RWPE2 (cell line): ENCODE data around the gene ABT1.

Source experiments
- ATAC-seq: fragments of 200-7000 bp; cut with Tn5 transposase; 3 replicates; pipeline ENCODE4 v1.9.1; 2021; ENCODE audit warnings: low read depth
- DNase-seq: peaks from one replicate; pipeline ENCODE4 v3.0.0-alpha.2; 2020; ENCODE audit warnings: low spot score
- H3K27ac ChIP-seq: fragments of 450-650 bp; 2 replicates; pipeline ENCODE4 v1.5.1; 2017; ENCODE audit warnings: mild to moderate bottlenecking; ENCODE audit not compliant: poor library complexity, severe bottlenecking
- H3K27me3 ChIP-seq: fragments of 250-450 bp; sonication (Bioruptor Pico); 2 replicates; pipeline ENCODE4 v1.5.1; 2021; ENCODE audit warnings: mild to moderate bottlenecking, moderate library complexity; ENCODE audit not compliant: insufficient read depth, poor library complexity, severe bottlenecking
- H3K36me3 ChIP-seq: fragments of 250-450 bp; sonication (Bioruptor Pico); 2 replicates; pipeline ENCODE4 v1.5.1; 2020; ENCODE audit warnings: low read depth, mild to moderate bottlenecking, moderate library complexity
- H3K4me1 ChIP-seq: fragments of 250-450 bp; sonication (Bioruptor Pico); 2 replicates; pipeline ENCODE4 v1.5.1; 2021; ENCODE audit warnings: mild to moderate bottlenecking, moderate library complexity; ENCODE audit not compliant: insufficient read depth, poor library complexity, severe bottlenecking
- H3K4me3 ChIP-seq: fragments of 250-450 bp; sonication (Bioruptor Pico); 2 replicates; pipeline ENCODE4 v1.5.1; 2021; ENCODE audit warnings: mild to moderate bottlenecking, moderate library complexity; ENCODE audit not compliant: severe bottlenecking
- H3K9me3 ChIP-seq: fragments of 250-450 bp; sonication (Bioruptor Pico); 2 replicates; pipeline ENCODE4 v1.5.1; 2021; ENCODE audit warnings: mild to moderate bottlenecking, moderate library complexity; ENCODE audit not compliant: severe bottlenecking
- CTCF ChIP-seq: fragments of 450-650 bp; IDR thresholded peaks from one replicate; pipeline ENCODE4 v1.5.1; 2017; ENCODE audit warnings: mild to moderate bottlenecking, moderate library complexity; ENCODE audit not compliant: poor library complexity, severe bottlenecking

ABT1 gene

GRCh38 chr6:26575494-26575939, 21.2 kb upstream of the ABT1 start:
- no peak for ATAC-seq
- no peak for TF ChIP-seq CTCF
- H3K4me1 ChIP-seq: no peaks in the 10 kb centered on the region
- no peaks in the 10 kb centered on the region for H3K36me3 ChIP-seq
- H3K4me3 ChIP-seq: no peak overlapping the region
- H3K9me3 ChIP-seq: no peaks in the 10 kb centered on the region
- no peak for DNase-seq
- H3K27ac ChIP-seq: no peak overlapping the region
- no peaks in the 10 kb centered on the region for H3K27me3 ChIP-seq

- no peak for ATAC-seq
- Histone ChIP-seq H3K9me3 (no peaks in the 10 kb centered on the region), H3K27ac (no peak overlapping the region), H3K27me3 (no peaks in the 10 kb centered on the region), H3K36me3 (no peaks in the 10 kb centered on the region), H3K4me1 (no peaks in the 10 kb centered on the region), H3K4me3 (peak overlapping the region; percentile 36)
- DNase-seq: no peak
- TF ChIP-seq CTCF: no peak
Measured at GRCh38 chr6:26576407-26576843, 20.3 kb upstream of the ABT1 start.

GRCh38 chr6:26576929-26577719, 19.6 kb upstream of the ABT1 start:
- no peaks in the 10 kb centered on the region for H3K27me3 ChIP-seq
- no peaks in the 10 kb centered on the region for H3K36me3 ChIP-seq
- H3K9me3 ChIP-seq: no peaks in the 10 kb centered on the region
- ATAC-seq (peak; percentile 55; the same call in 2 of the 3 replicates), DNase-seq (no peak)
- H3K4me1 ChIP-seq: no peaks in the 10 kb centered on the region
- peak overlapping the region; percentile 36 for H3K4me3 ChIP-seq
- no peak for TF ChIP-seq CTCF
- H3K27ac ChIP-seq: no peak overlapping the region

- ATAC-seq (no peak), DNase-seq (no peak)
- no peak for TF ChIP-seq CTCF
- no peaks in the 10 kb centered on the region for H3K36me3 ChIP-seq
- no peak overlapping the region for H3K27ac ChIP-seq
- H3K4me3 ChIP-seq: peak overlapping the region; percentile 36
- H3K4me1 ChIP-seq: no peaks in the 10 kb centered on the region
- no peaks in the 10 kb centered on the region for H3K9me3 ChIP-seq
- H3K27me3 ChIP-seq: no peaks in the 10 kb centered on the region
Measured at GRCh38 chr6:26577720-26578072, 19.1 kb upstream of the ABT1 start.

GRCh38 chr6:26578279-26578678, 18.5 kb upstream of the ABT1 start:
- DNase-seq (no peak), ATAC-seq (no peak)
- no peak for TF ChIP-seq CTCF
- no peak overlapping the region for H3K4me3 ChIP-seq
- no peaks in the 10 kb centered on the region for H3K27me3 ChIP-seq
- H3K27ac ChIP-seq: no peak overlapping the region
- no peaks in the 10 kb centered on the region for H3K9me3 ChIP-seq
- H3K36me3 ChIP-seq: no peaks in the 10 kb centered on the region
- H3K4me1 ChIP-seq: no peaks in the 10 kb centered on the region
